Activated T-cell treated with anti-CD3 and anti-CD28 coated beads for 1 hour (primary cell): Measurements from ENCODE around the gene RAMACL.
A peak's percentile ranks its signal among the peaks of the same experiment; 100 is the strongest.
"Not testable (repeated sequence)": the region's sequence is repeated elsewhere in the genome, so short reads cannot be mapped to it uniquely, and the experiment has no call there.

Source experiments
- DNase-seq: peaks from one replicate; pipeline ENCODE4 v3.0.0-alpha.2; 2020; ENCODE audit warnings: low read depth

RAMACL gene

DNA sequence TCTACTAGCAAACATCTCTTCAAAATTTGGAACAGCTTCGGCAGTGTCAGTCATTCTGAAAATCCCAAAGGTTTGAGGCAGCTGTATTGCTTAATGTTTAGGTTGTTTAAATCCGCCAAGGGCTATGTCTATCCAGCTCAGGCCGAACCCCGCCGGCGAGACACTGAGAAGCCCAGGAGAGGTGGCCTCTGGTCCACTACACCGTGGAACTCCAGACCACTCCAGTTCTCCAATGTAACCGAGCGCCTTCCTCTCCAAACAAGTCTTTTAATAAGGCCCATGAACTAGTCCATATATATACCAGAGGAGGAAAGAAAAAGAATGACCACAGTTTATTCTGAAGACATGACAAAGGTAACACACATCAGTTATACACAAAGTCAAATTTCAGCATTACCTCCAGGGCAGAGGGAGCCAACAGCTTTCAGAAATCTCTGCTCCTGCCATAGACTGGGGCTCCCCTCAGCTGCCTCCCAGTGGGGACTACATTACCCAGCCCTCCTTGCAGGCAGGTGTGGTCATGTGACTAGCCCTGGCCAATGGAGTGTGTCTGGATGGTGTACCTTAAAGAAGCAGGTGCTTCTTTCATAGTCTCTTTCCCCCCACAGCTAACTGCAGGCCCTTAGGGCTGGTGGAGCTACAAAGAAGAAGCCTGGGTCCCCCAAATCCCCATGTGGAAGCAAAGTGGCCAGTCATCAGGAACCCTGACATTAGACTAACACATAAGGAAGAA lies at the start of gene RAMACL:
Gene RAMACL, minus strand, starts transcription at position 255 of the 733 bp plus-strand sequence. Its CDS starts 201 bp downstream, at position 54.
- no peak for DNase-seq

DNA sequence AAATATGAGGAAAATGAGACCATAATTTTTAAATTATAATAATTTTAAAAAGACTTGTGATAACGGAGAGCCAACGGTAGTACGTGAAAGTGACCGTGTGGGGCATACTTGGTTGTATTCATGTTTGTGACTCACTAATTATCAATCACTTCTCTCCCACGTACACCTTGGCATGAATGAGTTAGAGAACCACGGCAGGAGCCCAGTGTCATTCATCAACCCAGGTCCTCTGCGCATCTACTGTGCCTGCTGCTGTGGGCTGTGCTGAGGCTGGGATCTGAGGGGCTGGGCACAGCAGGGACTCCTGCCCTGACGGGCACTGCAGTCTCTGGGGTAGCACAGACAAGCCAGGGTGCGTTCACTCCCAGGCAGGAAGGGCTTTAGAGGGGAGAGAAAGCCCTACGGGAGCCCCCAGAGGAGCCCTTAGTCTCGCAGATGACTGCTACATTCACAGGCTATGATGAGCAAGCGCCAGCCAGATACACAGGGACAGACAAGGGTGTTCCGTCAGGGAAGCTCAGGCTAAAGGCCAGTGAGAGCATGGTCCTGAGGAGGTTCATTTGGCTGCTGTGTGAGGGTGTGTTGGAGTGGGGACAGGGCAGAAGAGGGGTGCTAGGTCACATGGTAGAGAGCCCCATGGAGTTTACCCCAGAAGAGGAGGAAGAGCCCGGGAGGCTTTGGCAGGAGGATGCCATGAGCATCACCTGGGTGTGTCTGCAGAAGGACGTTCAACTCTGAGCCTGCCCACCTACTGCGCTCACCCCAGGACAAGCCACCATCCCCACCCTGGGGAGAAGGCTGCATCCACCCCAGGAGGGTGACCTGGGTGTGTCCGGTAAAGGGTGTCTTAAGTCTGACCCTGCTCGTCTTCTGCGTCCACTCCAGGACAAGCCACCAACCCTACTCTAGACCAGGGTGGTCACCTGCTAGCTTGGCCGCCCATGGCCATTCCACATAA lies 48.8 kb upstream of the RAMACL start:
- no peak for DNase-seq

DNA sequence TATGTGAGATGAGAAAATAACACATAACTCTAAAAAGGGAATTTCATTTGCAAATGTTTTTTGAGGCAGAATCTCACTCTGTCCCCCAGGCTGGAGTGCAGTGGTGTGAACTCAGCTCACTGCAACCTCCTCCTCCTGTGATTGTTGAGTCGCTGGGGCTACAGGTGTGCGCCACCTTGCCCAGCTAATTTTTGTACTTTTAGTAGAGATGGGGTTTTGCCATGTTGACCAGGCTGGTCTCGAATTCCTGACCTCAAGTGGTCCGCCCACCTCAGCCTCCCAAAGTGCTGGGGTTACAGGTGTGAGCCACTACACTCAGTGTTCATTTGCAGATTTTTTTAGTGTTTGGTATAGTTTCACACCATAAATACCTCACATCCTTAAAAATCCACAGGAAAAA lies 48.1 kb upstream of the RAMACL start:
- DNase-seq = not testable (repeated sequence)

DNA sequence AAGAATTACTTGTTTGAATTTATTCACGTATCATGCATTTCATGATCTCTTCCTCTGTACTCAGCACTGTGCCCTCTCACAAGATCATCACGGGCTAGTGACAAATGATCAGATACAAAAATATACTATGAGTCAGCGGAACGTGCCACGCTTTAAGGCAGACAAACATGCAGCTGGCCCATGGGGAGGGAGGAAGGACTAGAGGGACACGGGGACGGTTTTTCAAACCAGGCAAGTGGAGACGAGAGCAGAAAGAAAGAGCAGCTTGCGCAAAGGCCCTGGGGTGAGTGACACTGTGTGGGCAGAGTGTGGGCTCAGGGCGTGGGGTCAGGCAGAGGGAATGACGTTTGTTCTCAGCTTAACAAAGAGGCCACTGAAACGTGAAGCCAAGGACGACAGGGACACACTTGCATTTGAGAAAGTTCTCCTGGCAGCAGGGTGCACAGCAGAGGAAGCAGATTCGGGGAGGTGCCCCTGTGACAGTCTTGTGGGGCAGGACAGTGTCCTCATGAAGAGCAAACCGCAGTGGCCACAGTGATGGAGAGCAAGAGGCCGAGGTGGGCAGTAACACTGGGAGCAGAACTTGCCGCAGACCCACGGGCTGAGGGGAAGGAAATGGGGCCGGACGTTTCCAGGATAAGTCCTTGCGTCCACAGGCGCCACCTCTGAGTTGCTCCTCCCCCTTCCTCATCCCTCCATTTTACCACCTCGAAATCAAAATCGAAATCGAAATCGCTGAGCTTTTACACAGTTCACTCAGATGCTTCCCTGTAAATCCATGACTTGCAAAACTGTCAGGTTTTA lies 47.5 kb upstream of the RAMACL start:
- DNase-seq = no peak

DNA sequence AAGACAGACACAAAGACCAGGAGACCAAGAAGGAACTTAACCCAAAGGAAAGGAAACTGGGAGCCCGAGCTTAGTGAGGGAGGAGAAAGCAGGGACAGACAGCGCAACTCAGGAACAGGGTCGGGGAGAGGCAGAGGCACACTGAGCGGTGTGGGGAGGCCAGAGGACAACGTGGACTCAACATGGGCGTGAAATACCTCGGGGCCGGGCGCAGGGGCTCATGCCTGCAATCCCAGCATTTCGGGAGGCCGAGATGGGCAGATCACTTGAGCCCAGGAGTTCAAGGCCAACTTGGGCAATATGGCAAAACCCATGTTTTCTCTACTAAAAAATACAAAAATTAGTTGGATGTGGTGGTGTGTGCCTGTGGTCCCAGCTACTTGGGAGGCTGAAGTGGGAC lies 46.3 kb upstream of the RAMACL start:
- no peak for DNase-seq

DNA sequence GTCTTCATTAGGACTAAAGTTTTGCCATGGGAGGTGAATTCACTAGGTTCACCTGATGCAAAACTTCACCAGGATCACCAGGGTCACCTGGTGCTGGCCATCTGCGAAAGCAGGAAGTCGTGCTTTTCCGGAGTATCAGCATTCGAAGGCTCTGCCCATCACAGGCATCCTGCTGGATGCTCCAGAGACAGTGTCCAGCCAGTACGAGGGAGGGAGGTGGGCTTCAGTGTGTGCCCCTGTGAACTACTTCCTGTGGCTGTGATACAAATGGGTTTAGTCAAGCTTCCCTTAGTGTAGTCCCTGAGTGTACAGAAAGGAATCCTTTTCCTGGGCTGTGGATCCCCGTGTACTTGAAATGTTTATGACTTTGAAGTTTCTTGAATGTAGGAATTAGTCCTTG lies 44.0 kb upstream of the RAMACL start:
- DNase-seq = no peak

DNA sequence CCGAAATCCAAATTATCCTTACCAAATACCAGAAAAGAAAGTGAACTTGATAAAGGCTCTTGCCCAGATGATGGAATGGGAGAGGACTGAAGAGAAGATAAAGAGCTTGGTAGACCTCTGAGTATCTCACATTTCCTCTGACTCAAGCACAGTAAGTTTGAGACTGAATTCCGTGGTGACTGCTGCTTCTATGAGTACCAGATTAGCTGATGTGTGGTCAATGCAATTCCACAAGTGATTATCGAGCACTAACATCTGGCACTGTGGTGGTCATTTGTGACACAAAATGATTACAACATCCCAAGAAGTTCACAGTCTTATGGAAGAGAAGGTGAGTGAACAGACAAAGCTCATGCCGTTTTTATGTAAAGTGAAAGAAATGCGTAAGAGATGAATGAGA lies 43.1 kb upstream of the RAMACL start:
- DNase-seq = no peak

DNA sequence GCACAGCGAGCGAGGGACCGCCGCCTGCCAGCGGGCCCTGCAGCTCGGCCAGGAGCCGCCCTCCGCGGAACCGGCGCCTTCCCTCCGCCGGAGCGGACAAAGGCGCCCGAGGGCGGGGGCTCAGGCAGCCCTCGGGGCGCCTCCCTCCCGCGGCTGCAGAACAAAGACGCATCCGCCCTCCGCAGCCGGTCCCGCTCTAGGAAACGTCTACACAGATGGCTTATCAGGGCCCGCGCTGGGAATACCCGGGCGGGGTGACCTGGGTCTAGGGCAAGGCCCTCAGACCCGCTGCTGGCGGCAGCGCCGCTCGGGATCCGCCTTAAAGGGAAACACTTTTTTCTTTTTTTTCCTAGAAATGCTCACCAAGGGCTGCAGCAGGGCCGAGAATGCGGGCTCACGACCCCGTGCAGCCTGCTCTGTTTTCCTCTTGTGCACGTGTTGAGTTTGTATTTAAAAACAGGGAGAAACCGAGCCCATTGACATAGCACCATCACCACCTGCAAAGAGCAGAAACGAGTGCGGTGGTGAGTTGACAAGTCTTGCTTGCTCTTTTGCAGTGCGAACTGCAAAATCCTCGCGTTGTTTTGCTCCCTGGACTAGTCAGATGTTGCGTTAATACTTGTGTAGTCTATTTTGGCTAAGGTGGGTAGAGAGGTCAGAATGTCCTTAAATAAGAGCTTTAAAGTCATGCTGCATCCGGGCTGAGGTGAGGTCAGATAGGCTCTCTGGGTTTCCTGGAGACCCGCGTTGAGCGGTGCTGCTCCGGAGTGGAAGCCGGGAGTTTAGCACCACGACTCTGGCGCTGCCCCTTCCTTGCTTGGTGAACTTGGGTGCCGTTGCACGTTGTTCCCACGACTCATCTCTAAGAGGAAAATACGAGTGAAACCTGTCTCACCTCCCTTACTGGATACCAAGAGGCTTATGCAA lies 41.7 kb upstream of the RAMACL start:
- DNase-seq = peak; percentile 38

DNA sequence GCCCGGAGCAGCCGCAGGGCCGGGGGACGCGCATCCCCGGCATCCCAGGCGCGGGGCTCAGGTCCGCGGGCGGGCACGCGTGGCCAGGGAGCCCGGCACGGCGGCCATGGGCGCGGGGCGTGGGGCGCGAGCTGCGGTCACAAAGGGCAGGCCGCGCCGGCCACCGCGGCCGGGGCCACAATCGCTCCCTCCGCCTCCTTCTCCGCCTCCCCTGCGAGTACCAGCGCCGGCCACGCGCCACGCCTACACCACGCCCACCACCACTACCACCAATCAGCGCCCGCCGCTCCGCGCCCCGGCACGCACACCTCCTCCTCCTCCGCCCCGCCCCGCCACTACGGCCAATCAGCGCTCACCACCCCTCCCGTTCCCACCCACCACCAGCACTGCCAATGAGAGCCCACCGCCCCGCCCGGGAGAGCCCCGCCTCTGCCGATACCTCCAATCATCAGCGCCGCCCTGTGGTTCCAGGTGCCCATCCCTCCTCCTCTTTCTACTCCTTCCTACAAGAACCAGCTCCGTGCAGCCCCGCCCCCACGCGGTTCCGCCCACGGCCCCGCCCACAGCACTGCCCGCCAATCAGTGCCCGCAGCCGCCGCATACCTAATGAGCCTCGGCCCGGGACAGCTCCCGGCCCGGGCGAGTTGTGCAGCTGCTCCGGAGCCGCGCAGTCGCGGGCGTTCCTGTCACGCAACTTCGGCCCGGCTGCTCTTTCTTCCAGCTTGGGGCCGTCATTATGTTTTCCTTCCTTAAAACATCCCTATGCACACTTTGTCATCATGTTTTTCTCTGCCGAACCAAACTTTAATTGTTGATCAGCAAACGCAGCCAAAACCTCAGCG lies 40.8 kb upstream of the RAMACL start, which contains the start of gene RPS6KA2:
Gene RPS6KA2, minus strand, starts transcription at position 219 of the 842 bp plus-strand sequence. CDS start 232 bp downstream, outside the sequence.
- DNase-seq = peak; percentile 100

DNA sequence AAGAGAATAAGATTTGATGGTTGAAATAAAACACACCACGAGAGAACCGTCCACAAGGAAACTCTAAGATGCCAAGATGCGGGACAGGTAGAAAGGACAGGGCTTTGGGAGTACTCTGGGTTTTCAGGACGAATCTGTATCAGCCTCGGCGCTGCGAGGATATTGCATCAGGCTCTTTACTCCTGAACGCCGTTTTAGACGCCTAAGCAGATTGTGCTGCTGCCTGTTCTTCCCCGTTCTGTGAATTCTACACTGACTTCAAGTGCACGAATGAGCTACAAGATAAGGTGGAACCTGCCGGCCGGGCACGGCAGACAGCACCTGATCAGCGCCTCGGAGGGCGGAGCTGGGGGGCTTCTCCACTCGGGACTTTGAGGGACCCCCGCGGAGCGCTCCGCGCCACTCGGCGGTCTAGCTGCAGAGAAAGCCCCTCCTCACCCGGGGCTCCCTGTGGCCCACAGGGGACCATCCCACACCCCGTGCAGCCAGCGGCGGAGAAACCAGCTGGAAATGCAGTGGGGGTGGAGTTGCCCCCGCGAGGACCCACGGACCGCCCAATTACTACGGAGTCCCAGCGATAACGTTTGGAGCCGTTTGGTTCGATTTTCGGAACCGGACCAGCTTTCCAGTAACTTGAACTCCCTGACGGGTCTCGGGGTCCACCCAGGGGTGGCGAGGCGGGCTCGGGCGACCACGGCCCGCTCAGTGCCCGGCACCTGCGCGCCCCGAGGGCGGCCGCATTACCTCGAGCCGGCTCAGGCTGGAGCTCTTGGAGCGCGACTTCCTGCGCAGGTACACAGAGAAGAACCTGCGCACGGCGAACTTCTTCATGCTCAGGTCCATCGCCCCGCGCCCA lies 39.9 kb upstream of the RAMACL start:
- peak; percentile 17 for DNase-seq

DNA sequence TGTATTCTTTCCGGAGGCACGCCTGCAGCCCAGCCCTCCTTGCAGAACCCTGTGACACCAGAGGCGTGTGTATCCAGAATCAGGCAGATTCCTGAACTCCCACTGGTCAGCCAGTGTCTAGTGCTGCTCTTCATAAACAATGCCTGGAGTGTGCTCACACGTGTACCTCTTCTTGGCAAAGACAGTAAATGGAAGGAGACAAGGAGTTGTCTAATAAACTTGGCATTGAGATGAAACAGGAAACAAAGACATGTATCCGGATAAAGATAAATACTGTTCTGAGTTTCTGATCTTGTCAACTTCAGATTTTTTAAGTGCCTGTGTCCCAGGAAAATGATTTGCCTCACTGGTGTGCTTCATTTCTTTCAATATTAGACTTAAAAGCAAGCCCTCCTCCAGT lies 38.9 kb upstream of the RAMACL start:
- no peak for DNase-seq

DNA sequence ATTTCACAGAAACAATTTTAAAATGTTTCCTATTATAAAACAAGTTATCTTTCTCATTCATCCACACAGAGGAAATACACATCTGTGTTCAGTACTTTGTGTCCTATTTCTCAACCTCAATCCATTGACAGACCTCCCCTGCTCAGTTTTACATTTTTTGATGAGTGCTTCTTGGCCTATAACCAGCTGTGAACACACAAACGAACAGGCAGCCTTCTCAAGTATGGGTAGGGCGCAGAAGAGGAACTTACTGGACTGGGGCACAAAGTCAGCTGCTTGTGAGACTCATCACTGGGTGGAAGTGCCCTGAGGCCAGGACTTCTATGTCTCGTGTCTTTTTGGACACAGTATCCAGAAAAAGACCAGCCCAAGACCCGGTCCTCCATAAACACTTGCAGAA lies 37.8 kb upstream of the RAMACL start:
- DNase-seq = no peak

DNA sequence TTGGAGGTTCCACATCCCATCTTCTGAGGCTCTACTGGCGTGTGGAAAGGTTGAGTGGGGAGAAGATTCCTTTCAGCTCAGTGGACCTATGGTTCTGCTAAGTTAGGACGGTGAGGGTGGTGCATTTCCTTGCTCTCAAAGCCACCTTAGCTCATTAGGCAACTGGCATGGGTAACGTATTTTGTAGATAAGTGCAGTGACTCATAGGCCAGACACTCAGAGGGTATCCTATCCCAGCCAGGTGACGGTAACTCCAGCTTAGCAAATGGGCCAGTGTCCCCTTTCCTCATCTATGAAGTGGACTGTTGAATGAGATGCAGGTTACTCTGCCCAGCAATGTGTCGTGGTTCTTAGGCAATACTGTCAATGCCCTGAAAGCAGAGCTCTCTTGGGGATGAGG lies 36.8 kb upstream of the RAMACL start:
- DNase-seq = no peak

DNA sequence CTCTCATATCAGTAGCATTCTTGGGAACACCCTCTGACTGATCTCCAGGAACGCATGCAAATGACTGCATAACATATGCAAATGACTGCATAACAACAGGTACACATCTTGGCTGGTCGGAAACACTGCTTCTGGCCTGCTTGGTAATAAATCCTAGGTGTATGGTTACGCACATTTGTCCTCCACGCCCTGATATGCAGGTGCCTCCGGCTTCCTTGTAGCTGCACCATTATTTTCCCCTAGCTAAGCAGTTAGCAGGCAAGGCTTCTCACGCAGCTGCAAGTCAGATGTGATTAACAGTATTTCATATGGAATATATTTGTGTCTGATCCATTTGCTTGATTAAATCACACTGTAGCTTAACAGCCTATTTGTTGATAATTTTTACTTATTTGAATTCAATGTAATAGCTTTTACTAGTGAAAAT lies 34.6 kb upstream of the RAMACL start:
- no peak for DNase-seq

DNA sequence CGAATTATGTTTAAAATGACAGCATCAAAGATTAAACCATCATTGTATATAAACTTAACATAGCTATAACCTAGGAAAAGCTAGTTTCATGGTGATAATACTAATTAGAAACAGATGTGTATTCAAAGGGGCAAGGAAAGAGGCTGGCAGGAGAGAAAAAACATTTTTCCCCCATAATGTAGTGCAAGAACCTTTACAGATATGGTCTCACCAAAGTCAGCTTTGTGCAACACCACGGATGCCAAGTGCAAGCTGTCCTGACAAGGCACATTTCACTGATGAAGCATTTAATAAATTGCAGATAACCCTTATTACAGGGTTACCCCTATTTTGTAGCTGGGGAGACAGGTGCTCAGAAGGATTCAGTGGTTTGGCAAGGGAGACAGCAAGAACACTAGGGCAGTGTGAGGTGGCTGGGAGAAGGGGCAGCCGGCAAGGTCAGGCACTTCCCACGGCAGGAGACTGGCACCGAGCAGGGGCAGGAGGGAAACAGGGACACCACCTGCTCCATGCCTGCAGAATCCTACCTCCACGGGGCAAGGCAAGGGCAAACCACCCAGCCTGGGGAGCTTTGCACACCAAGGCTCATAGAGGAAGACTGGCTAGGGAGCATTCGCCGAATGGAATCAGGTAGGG lies 34.1 kb upstream of the RAMACL start:
- DNase-seq = no peak

DNA sequence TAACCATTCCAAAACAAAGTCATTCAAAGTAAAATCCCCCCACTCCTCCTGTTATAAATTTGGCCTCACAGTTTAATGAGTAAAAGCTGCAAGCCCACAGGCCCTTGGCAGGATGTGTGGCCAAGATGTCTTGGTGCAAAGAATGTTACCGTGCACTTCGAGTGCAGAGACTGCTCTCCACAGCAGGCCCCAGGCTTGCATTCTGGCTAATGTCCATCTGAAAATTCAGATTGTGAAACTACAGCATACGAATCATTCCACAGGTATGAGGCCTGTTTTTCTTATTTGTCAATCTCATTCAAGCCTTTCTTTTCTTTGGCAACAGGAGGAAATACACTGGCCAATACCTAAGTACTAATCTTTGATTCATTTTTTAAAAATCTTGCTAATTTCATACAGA lies 33.4 kb upstream of the RAMACL start:
- DNase-seq = no peak

DNA sequence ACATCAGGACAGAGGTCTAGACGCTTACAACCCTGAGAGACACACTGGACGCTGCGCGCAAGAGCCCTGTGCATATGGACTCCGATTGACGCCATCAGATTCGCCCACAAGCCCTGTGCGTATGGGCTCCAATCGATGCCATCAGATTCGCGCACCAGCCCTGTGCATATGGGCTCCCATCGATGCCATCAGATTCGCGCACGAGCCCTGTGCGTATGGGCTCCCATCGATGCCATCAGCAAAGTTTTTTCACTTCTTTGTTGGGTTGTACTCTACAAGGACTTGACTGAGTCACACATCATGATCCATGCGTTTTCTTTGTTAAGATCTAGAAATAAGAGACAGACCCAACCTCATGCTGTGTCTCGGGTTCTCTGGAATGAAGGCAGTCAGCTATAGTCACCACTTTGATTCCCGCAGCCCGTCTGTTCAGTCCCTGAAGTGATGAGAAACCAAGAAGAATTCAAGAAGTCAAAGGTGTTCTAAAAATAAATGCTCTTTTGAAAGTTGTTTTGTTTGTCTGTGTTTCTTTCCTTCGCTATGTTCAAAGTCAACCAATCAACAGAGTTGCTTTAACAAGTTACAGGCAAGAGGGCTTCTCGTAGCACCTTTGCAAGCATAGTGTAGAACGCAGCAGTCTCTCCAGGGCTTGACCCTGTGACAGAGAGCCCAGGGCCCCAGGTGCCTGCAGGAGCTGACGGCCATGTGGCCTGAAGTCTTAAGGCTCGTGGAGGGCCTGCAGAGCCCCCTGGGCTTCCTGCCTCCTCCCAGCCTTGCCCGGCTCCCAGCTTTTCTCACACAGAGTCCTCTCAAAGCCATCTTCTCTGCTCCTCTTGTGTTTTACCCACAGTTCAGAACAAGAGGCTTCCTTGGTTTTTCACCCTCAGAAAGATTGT lies 32.6 kb upstream of the RAMACL start:
- DNase-seq = no peak

DNA sequence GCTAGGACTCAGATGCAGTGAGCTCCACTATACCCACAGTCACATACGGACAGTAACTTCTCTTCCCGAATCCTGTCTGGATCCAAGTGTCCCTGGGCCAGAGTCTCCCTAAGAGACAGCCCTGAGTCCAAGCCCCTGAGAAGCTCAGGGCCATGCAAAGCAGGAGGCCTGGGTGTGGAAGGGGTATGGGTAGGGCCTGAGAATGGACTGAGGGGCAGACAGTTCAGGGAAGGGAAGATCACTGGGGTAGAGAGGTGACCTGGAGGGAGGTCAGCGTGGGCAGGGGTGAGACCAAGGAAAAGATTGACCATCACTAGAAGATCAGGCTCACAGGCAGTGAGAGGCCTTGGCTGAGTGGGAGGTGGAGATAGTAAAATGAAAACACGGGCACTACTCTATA lies 31.8 kb upstream of the RAMACL start:
- no peak for DNase-seq
